Testis (tissue), 3 donors: Measurements from ENCODE around the gene ZNF223. TPM values are rescaled to one million over a fixed set of nuclear protein-coding genes. Genes with fewer than 3 reads are reported as not detected.

Source experiments
- DNase-seq: peaks from one replicate; pipeline ENCODE4 v3.0.0-alpha.2; 2019
- H3K27ac ChIP-seq, 2 donors: fragments of 200-600 bp; sonication (generic); one replicate each; pipeline ENCODE4 v1.5.1; 2019
- H3K27me3 ChIP-seq: fragments of 200-600 bp; sonication (generic); one replicate; pipeline ENCODE4 v1.5.1; 2019
- H3K36me3 ChIP-seq: fragments of 200-600 bp; sonication (generic); one replicate; pipeline ENCODE4 v1.5.1; 2017; ENCODE audit warnings: low read depth; ENCODE audit errors: missing control alignments
- H3K4me1 ChIP-seq: fragments of 200-600 bp; sonication (generic); one replicate; pipeline ENCODE4 v1.5.1; 2019
- H3K4me3 ChIP-seq, 2 donors: fragments of 200-600 bp; sonication (generic); one replicate each; pipeline ENCODE4 v1.5.1; 2017 to 2019
- H3K9me3 ChIP-seq: fragments of 200-600 bp; sonication (generic); one replicate; pipeline ENCODE4 v1.5.1; 2017
- CTCF ChIP-seq, 3 experiments: fragments of 450-650 bp in 2 of 3; fragments of 200-600 bp in 1 of 3; sonication (generic) in 1 of 3; IDR thresholded peaks; one replicate each; pipeline ENCODE4 v1.5.1; 2016 to 2019; ENCODE audit warnings: antibody characterized with exemption in 3 of 3, mild to moderate bottlenecking in 2 of 3, moderate library complexity in 1 of 3
- POLR2A ChIP-seq: fragments of 450-650 bp; IDR thresholded peaks from one replicate; pipeline ENCODE4 v1.6.1; 2017; ENCODE audit warnings: antibody characterized with exemption, mild to moderate bottlenecking, moderate library complexity
- WGBS, 2 donors: methylation state at CpG; one replicate each; pipeline ENCODE4 v1.1.5; 2018; 5-methylcytosine and 5-hydroxymethylcytosine counted together
- intact Hi-C: fragments of 100-400 bp; cut with DNase I; formaldehyde crosslinking; loops from one replicate; pipeline ENCODE4 v1.15.1; 2023; ENCODE audit warnings: low total_unique reads
- polyA plus RNA-seq: library from polyadenylated mRNA; stranded (reverse); fragments of 350-450 nt; fragmentation: Illumina TruSeq; extraction: RNeasy Lipid Tissue Mini Kit (QIAGEN cat#74804); gene quantifications from one replicate; pipeline ENCODE4 v1.2.3, GENCODE V29; 2014; ENCODE audit warnings: low read depth, low replicate concordance; ENCODE audit not compliant: insufficient read depth
- total RNA-seq, 2 donors: library from RNA; depleted of rRNA; stranded (reverse); fragments of >200 nt; gene quantifications; one replicate each; pipeline ENCODE4 v1.2.3, GENCODE V29; 2016

ZNF223 gene
- total and polyA plus RNA-seq, 3 donors from 2014 or later, result 4.5 to 6.1 (median 4.8) TPM

- Histone ChIP-seq H3K4me1 (no peaks in the 10 kb centered on the region), H3K9me3 (no peaks in the 10 kb centered on the region), H3K27ac (no peak overlapping the region), H3K36me3 (no peaks in the 10 kb centered on the region), H3K4me3 (no peak overlapping the region), H3K27me3 (no peaks in the 10 kb centered on the region)
- TF ChIP-seq CTCF (IDR thresholded peaks at IDR 0.05) (no peak), POLR2A (no peak)
- intact Hi-C loops, result no loop called here
- WGBS, 2 donors, result 77 to 80% methylated on average over 2 of the region's 2 CpGs
- DNase-seq, result no peak
Measured at GRCh38 chr19:44042147-44042546, 9.7 kb upstream of the ZNF223 start.

DNA sequence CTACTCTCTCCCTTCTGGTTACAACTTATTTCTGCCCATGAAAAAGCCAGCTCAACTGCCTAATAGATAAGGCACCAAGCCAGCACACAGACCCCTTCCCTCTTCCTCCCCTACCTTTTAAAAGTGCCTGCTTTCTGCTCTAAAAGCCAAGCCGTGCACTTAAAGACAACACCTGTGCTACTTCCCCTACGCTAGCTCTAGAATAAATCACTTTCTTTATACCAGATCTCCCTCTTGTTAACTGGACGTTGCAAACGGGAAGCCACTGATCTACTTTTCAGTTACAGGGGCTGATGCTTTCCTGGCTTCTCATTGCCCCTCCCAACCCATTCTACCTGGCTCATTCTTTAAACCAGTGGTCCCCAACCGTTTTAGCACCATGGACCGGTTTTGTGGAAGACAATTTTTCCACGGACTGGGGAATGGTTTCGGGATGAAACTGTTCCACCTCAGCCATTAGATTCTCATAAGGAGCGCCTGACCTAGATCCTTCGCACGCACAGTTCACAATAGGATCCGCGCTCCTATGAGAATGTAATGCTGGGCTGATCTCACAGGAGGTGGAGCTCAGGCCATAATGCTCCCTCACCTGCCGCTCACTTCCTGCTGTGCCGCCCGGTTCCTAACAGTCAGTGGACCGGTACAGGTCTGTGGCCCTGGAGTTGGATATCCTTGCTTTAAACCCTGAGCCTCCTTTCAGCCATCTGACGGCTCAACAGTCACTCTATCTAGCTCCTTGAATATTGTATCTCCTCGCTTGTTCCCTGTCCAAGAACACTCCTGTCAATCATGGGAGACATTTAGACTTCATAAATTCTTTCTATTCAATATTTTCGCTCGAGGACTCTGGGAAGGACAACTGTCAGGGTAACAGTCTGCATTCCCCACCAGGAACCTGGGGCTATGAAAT lies 841 bp upstream of the ZNF223 start:
- H3K4me1 ChIP-seq, result peaks cover 6% of the 10 kb centered on the region
- H3K36me3 ChIP-seq, result no peaks in the 10 kb centered on the region
- H3K4me3 ChIP-seq, result peak overlapping the region; percentile 71 to 75
- no peaks in the 10 kb centered on the region for H3K9me3 ChIP-seq
- peak overlapping the region in 1 of 2 donors; percentile 65 for H3K27ac ChIP-seq
- peak; percentile 43 for DNase-seq
- WGBS, 2 donors, result 11 to 14% methylated on average over 21 of the region's 21 CpGs
- TF ChIP-seq CTCF (IDR thresholded peaks at IDR 0.05) (no peak), POLR2A (no peak)
- no peaks in the 10 kb centered on the region for H3K27me3 ChIP-seq
- intact Hi-C loops, result loop anchor here (10.0 kb wide), 1 partner anchor 64 kb away; the partner anchor contains the start of gene ZNF225

DNA sequence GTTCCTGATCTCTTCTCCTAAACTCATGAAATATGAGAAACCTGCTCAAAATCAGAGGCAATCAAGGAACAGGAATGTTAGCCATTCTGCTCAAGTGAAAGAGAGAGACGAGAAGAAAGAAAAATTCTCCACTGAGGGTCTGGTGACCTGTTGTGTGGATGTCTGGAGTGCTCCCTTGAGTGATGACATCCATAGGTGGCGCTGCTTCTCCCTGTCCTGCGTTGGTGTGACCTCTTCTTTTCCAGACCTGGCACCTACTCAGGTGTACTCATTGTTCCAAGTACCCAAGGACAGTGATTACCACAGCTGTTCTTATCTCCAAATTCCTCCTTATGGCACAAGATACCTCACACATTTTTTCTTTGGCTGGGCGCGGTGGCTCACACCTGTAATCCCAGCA lies 4.0 kb downstream of the ZNF223 start:
- no peak overlapping the region for H3K27ac ChIP-seq
- no peak for DNase-seq
- peaks cover 6% of the 10 kb centered on the region for H3K4me1 ChIP-seq
- H3K9me3 ChIP-seq, result no peaks in the 10 kb centered on the region
- H3K36me3 ChIP-seq, result no peaks in the 10 kb centered on the region
- no peaks in the 10 kb centered on the region for H3K27me3 ChIP-seq
- H3K4me3 ChIP-seq, result no peak overlapping the region
- intact Hi-C loops, result loop anchor here (10.0 kb wide), 1 partner anchor 59 kb away; the partner anchor contains the start of gene ZNF225
- 70 to 90% methylated on average over 5 of the region's 5 CpGs for WGBS, 2 donors
- TF ChIP-seq CTCF (IDR thresholded peaks at IDR 0.05) (no peak), POLR2A (no peak)

GRCh38 chr19:44059229-44059628 lies 7.4 kb downstream of the ZNF223 start:
- no peak for TF ChIP-seq POLR2A
- no peak for TF ChIP-seq CTCF (IDR thresholded peaks at IDR 0.05)
- Histone ChIP-seq H3K27ac (no peak overlapping the region), H3K9me3 (no peaks in the 10 kb centered on the region), H3K4me3 (no peak overlapping the region), H3K4me1 (no peaks in the 10 kb centered on the region), H3K27me3 (no peaks in the 10 kb centered on the region), H3K36me3 (no peaks in the 10 kb centered on the region)
- 100% methylated on average over 2 of the region's 2 CpGs for WGBS, 2 donors
- no peak for DNase-seq
- intact Hi-C loops, result loop anchor here (10.0 kb wide), 1 partner anchor 56 kb away; the partner anchor contains the start of gene ZNF225
